ENCODE measurements around the gene RPA4. TPM values are rescaled to one million over a fixed set of nuclear protein-coding genes. Genes with fewer than 3 reads are reported as not detected.
"Not testable (repeated sequence)": the region's sequence is repeated elsewhere in the genome, so short reads cannot be mapped to it uniquely, and the experiment has no call there.

RPA4 gene
- polyA plus RNA-seq, 3 donors: 0.18 to 1.1 (median 0.27) TPM

- Histone ChIP-seq H2AFZ (ENCODE audit: insufficient read depth, low read depth, low read length, poor library complexity, severe bottlenecking) (no peak overlapping the region), H3K9me3 (replicated peaks in 1 of 2; ENCODE audit: control insufficient read depth in 1 of 2, insufficient read depth in 1 of 2, low read length in 2 of 2) (no peaks in the 10 kb centered on the region), H3K4me2 (replicated peaks; ENCODE audit: extremely low read depth, low read length, poor library complexity, severe bottlenecking) (no peak overlapping the region), H3K79me2 (ENCODE audit: insufficient read depth, low read length) (peaks cover 4% of the 10 kb centered on the region), H3K9ac (ENCODE audit: insufficient read depth, low read length, poor library complexity, severe bottlenecking) (no peak overlapping the region), H3K27ac (ENCODE audit: low read depth in 1 of 2, low read length in 2 of 2) (no peak overlapping the region), H3K4me3 (replicated peaks in 1 of 3; ENCODE audit: low read depth in 2 of 3, low read length in 3 of 3) (no peak overlapping the region), H4K20me1 (ENCODE audit: insufficient read depth, low read length) (peaks cover 19% of the 10 kb centered on the region), H3K27me3 (ENCODE audit: control insufficient read depth in 2 of 2, insufficient read depth in 2 of 2, low read length in 2 of 2) (no peaks in the 10 kb centered on the region), H3K4me1 (ENCODE audit: control insufficient read depth in 1 of 2, insufficient read depth in 2 of 2, low read length in 2 of 2) (no peaks in the 10 kb centered on the region), H3K36me3 (replicated peaks in 1 of 2; ENCODE audit: control insufficient read depth in 1 of 2, insufficient read depth in 2 of 2, low read length in 2 of 2) (no peaks in the 10 kb centered on the region)
- H3K4me1 Mint-ChIP-seq: no peaks in the 10 kb centered on the region
- intact Hi-C loops (cut with micrococcal nuclease): no loop called here
- no peak overlapping the region for H3K4me3 Mint-ChIP-seq
- no peak overlapping the region for H3K27ac Mint-ChIP-seq
- H3K27me3 Mint-ChIP-seq (ENCODE audit: low read depth in 3 of 3): peaks cover 0 to 18% (median 0%) of the 10 kb centered on the region in 3 donors
- H3K9me3 Mint-ChIP-seq: peaks cover 0 to 2% (median 0%) of the 10 kb centered on the region in 7 donors
- WGBS (ENCODE audit: insufficient coverage): 100% methylated on average over 1 of the region's 5 CpGs
- no peak for DNase-seq
- no peaks in the 10 kb centered on the region for H3K36me3 Mint-ChIP-seq
- no peak for TF ChIP-seq CTCF (IDR thresholded peaks at IDR 0.05)
Measured at GRCh38 chrX:96843566-96843965, 40.1 kb upstream of the RPA4 start.

GRCh38 chrX:96846841-96847240 is 36.9 kb upstream of the RPA4 start:
- H3K4me3 Mint-ChIP-seq: no peak overlapping the region
- Histone ChIP-seq H2AFZ (ENCODE audit: insufficient read depth, low read depth, low read length, poor library complexity, severe bottlenecking) (no peak overlapping the region), H3K36me3 (replicated peaks in 1 of 2; ENCODE audit: control insufficient read depth in 1 of 2, insufficient read depth in 2 of 2, low read length in 2 of 2) (no peaks in the 10 kb centered on the region), H3K27me3 (ENCODE audit: control insufficient read depth in 2 of 2, insufficient read depth in 2 of 2, low read length in 2 of 2) (no peaks in the 10 kb centered on the region), H3K27ac (ENCODE audit: low read depth in 1 of 2, low read length in 2 of 2) (no peak overlapping the region), H4K20me1 (ENCODE audit: insufficient read depth, low read length) (peaks cover 32% of the 10 kb centered on the region), H3K9ac (ENCODE audit: insufficient read depth, low read length, poor library complexity, severe bottlenecking) (no peak overlapping the region), H3K4me2 (replicated peaks; ENCODE audit: extremely low read depth, low read length, poor library complexity, severe bottlenecking) (no peak overlapping the region), H3K9me3 (replicated peaks in 1 of 2; ENCODE audit: control insufficient read depth in 1 of 2, insufficient read depth in 1 of 2, low read length in 2 of 2) (no peaks in the 10 kb centered on the region), H3K4me3 (replicated peaks in 1 of 3; ENCODE audit: low read depth in 2 of 3, low read length in 3 of 3) (no peak overlapping the region), H3K4me1 (ENCODE audit: control insufficient read depth in 1 of 2, insufficient read depth in 2 of 2, low read length in 2 of 2) (no peaks in the 10 kb centered on the region), H3K79me2 (ENCODE audit: insufficient read depth, low read length) (peaks cover 4% of the 10 kb centered on the region)
- intact Hi-C loops (cut with micrococcal nuclease): loop anchor here in 1 of 2 donors (5.0 kb wide), 1 partner anchor 55 kb away; no protein-coding TSS in a partner anchor
- no CpG with 5 or more reads among the region's 1 CpG for WGBS (ENCODE audit: insufficient coverage)
- no peak for DNase-seq
- H3K9me3 Mint-ChIP-seq: no peaks in the 10 kb centered on the region
- peaks cover 0 to 10% (median 0%) of the 10 kb centered on the region in 3 donors for H3K27me3 Mint-ChIP-seq (ENCODE audit: low read depth in 3 of 3)
- no peaks in the 10 kb centered on the region for H3K4me1 Mint-ChIP-seq
- no peak overlapping the region for H3K27ac Mint-ChIP-seq
- H3K36me3 Mint-ChIP-seq: no peaks in the 10 kb centered on the region
- TF ChIP-seq CTCF (IDR thresholded peaks at IDR 0.05): no peak

- Histone ChIP-seq H3K79me2 (ENCODE audit: insufficient read depth, low read length) (peaks cover 10% of the 10 kb centered on the region), H4K20me1 (ENCODE audit: insufficient read depth, low read length) (peaks cover 21% of the 10 kb centered on the region)
- H3K9me3 Mint-ChIP-seq; H3K4me3 Mint-ChIP-seq; H3K4me3 ChIP-seq (replicated peaks in 1 of 3; ENCODE audit: low read depth in 2 of 3, low read length in 3 of 3); DNase-seq; H3K4me1 ChIP-seq (ENCODE audit: control insufficient read depth in 1 of 2, insufficient read depth in 2 of 2, low read length in 2 of 2); H3K9me3 ChIP-seq (replicated peaks in 1 of 2; ENCODE audit: control insufficient read depth in 1 of 2, insufficient read depth in 1 of 2, low read length in 2 of 2); H3K9ac ChIP-seq (ENCODE audit: insufficient read depth, low read length, poor library complexity, severe bottlenecking); H3K36me3 ChIP-seq (replicated peaks in 1 of 2; ENCODE audit: control insufficient read depth in 1 of 2, insufficient read depth in 2 of 2, low read length in 2 of 2); H3K27me3 ChIP-seq (ENCODE audit: control insufficient read depth in 2 of 2, insufficient read depth in 2 of 2, low read length in 2 of 2); H3K27me3 Mint-ChIP-seq (ENCODE audit: low read depth in 3 of 3); H3K27ac ChIP-seq (ENCODE audit: low read depth in 1 of 2, low read length in 2 of 2); H2AFZ ChIP-seq (ENCODE audit: insufficient read depth, low read depth, low read length, poor library complexity, severe bottlenecking); H3K36me3 Mint-ChIP-seq; H3K4me2 ChIP-seq (replicated peaks; ENCODE audit: extremely low read depth, low read length, poor library complexity, severe bottlenecking); H3K27ac Mint-ChIP-seq; intact Hi-C loops (cut with micrococcal nuclease): not testable (repeated sequence)
- no CpG with 5 or more reads among the region's 4 CpGs for WGBS (ENCODE audit: insufficient coverage)
- H3K4me1 Mint-ChIP-seq: peaks cover 20% of the 10 kb centered on the region
Measured at GRCh38 chrX:96859422-96859821, 24.3 kb upstream of the RPA4 start.

Data from CD14-positive monocyte (primary cell).